Measurements from ENCODE around the gene ANGPT4. TPM values are rescaled to one million over a fixed set of nuclear protein-coding genes. Genes with fewer than 3 reads are reported as not detected.

The ANGPT4 gene
- total and polyA plus RNA-seq, 8 donors: 0.03 to 0.34 (median 0.18) TPM; not detected in 4

- FAIRE-seq (no peak), DNase-seq (no peak), ATAC-seq (no peak)
- Histone ChIP-seq H3K27me3 (peaks cover 0 to 7% (median 0%) of the 10 kb centered on the region in 4 donors), H3K27ac (no peak overlapping the region), H3K9me3 (no peaks in the 10 kb centered on the region), H3K4me3 (no peak overlapping the region), H3K4me1 (no peaks in the 10 kb centered on the region), H3K36me3 (no peaks in the 10 kb centered on the region)
- 24 to 25% methylated on average over 2 of the region's 2 CpGs for WGBS, 2 donors
- intact Hi-C loops (cut with DNase I): loop anchor here in 1 of 3 donors (10.0 kb wide), 1 partner anchor 147 kb away; no protein-coding TSS in a partner anchor
- TF ChIP-seq, protein P1, sequence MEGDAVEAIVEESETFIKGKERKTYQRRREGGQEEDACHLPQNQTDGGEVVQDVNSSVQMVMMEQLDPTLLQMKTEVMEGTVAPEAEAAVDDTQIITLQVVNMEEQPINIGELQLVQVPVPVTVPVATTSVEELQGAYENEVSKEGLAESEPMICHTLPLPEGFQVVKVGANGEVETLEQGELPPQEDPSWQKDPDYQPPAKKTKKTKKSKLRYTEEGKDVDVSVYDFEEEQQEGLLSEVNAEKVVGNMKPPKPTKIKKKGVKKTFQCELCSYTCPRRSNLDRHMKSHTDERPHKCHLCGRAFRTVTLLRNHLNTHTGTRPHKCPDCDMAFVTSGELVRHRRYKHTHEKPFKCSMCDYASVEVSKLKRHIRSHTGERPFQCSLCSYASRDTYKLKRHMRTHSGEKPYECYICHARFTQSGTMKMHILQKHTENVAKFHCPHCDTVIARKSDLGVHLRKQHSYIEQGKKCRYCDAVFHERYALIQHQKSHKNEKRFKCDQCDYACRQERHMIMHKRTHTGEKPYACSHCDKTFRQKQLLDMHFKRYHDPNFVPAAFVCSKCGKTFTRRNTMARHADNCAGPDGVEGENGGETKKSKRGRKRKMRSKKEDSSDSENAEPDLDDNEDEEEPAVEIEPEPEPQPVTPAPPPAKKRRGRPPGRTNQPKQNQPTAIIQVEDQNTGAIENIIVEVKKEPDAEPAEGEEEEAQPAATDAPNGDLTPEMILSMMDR (IDR thresholded peaks at IDR 0.05): no peak
These were observed 45.6 kb upstream of the ANGPT4 start for GRCh38 chr20:961768-962167.

- WGBS, 2 donors: 56 to 74% methylated on average over 14 to 16 of the region's 16 CpGs
- H3K36me3 ChIP-seq: no peaks in the 10 kb centered on the region
- H3K27me3 ChIP-seq: peaks cover 0 to 17% (median 0%) of the 10 kb centered on the region in 4 donors
- H3K27ac ChIP-seq: no peak overlapping the region
- no peaks in the 10 kb centered on the region for H3K9me3 ChIP-seq
- no peak overlapping the region for H3K4me3 ChIP-seq
- no peak for ATAC-seq
- no peak for DNase-seq
- no peak for FAIRE-seq
- TF ChIP-seq, protein P1 (IDR thresholded peaks at IDR 0.05): no peak
- intact Hi-C loops (cut with DNase I): loop anchor here in 2 of 3 donors (5.0 to 10.0 kb wide), 2 partner anchors 143 to 145 kb away; no protein-coding TSS in a partner anchor
- H3K4me1 ChIP-seq: no peaks in the 10 kb centered on the region
These were observed 44.0 kb upstream of the ANGPT4 start for GRCh38 chr20:959996-960615.

- no peak for FAIRE-seq
- DNase-seq: no peak
- Histone ChIP-seq H3K4me1 (no peaks in the 10 kb centered on the region), H3K27ac (no peak overlapping the region), H3K4me3 (no peak overlapping the region), H3K9me3 (no peaks in the 10 kb centered on the region), H3K27me3 (peaks cover 0 to 22% (median 0%) of the 10 kb centered on the region in 4 donors), H3K36me3 (no peaks in the 10 kb centered on the region)
- intact Hi-C loops (cut with DNase I): loop anchor here in 1 of 3 donors (5.0 kb wide), 1 partner anchor 142 kb away; no protein-coding TSS in a partner anchor
- TF ChIP-seq, protein P1 (IDR thresholded peaks at IDR 0.05): no peak
- 33 to 38% methylated on average over 16 to 19 of the region's 19 CpGs for WGBS, 2 donors
- ATAC-seq: no peak
These were observed 43.0 kb upstream of the ANGPT4 start for GRCh38 chr20:958936-959815.

GRCh38 chr20:957544-957943 lies 41.4 kb upstream of the ANGPT4 start:
- WGBS, 2 donors: 59 to 91% methylated on average over 1 of the region's 1 CpG
- intact Hi-C loops (cut with DNase I): loop anchor here in 1 of 3 donors (5.0 kb wide), 1 partner anchor 140 kb away; no protein-coding TSS in a partner anchor
- no peaks in the 10 kb centered on the region for H3K36me3 ChIP-seq
- no peaks in the 10 kb centered on the region for H3K4me1 ChIP-seq
- peaks cover 0 to 22% (median 0%) of the 10 kb centered on the region in 4 donors for H3K27me3 ChIP-seq
- TF ChIP-seq, protein P1 (IDR thresholded peaks at IDR 0.05): no peak
- H3K9me3 ChIP-seq: no peaks in the 10 kb centered on the region
- no peak for FAIRE-seq
- no peak for DNase-seq
- H3K4me3 ChIP-seq: no peak overlapping the region
- no peak overlapping the region for H3K27ac ChIP-seq
- ATAC-seq: no peak

Measured in pancreas (tissue), 10 donors.